Heart left ventricle (tissue), 16 donors: ENCODE results near the gene DHCR7. TPM values are rescaled to one million over a fixed set of nuclear protein-coding genes. Genes with fewer than 3 reads are reported as not detected.

Source experiments
- ATAC-seq, 4 donors: fragments of 200-7000 bp; cut with Tn5 transposase; one replicate each; pipeline ENCODE4 v1.9.1; 2020 to 2022; ENCODE audit warnings: moderate library complexity in 4 of 4, mild to moderate bottlenecking in 3 of 4, moderate number of reproducible peaks in 1 of 4
- DNase-seq, 5 donors: peaks; one replicate each; pipeline ENCODE4 v3.0.0-alpha.2; 2020
- H3K27ac ChIP-seq, 12 donors: fragments of 200-600 bp; sonication (generic) in 4 of 12; one replicate each; pipeline versions ENCODE4 v1.5.0 to v1.8.0; 2016 to 2022; ENCODE audit warnings: mild to moderate bottlenecking in 2 of 12
- H3K27me3 ChIP-seq, 9 donors: fragments of 200-600 bp; sonication (generic) in 2 of 9; one replicate each; pipeline versions ENCODE4 v1.5.1 to v1.8.0; 2016 to 2022; ENCODE audit warnings: mild to moderate bottlenecking in 3 of 9
- H3K36me3 ChIP-seq, 9 donors: fragments of 200-600 bp; sonication (generic) in 2 of 9; one replicate each; pipeline versions ENCODE4 v1.5.0 to v1.8.0; 2018 to 2022; ENCODE audit warnings: mild to moderate bottlenecking in 2 of 9
- H3K4me1 ChIP-seq, 12 donors: fragments of 200-600 bp; sonication (generic) in 4 of 12; one replicate each; pipeline versions ENCODE4 v1.5.0 to v1.8.0; 2016 to 2022; ENCODE audit warnings: mild to moderate bottlenecking in 3 of 12
- H3K4me3 ChIP-seq, 12 donors: fragments of 200-600 bp; sonication (generic) in 4 of 12; one replicate each; pipeline versions ENCODE4 v1.5.0 to v1.8.0; 2017 to 2022; ENCODE audit warnings: mild to moderate bottlenecking in 9 of 12, moderate library complexity in 4 of 12
- H3K9me3 ChIP-seq, 12 donors: fragments of 200-600 bp; sonication (generic) in 4 of 12; one replicate each; pipeline versions ENCODE4 v1.5.0 to v1.8.0; 2016 to 2022; ENCODE audit warnings: mild to moderate bottlenecking in 1 of 12
- CTCF ChIP-seq, 12 donors: fragments of 200-600 bp; sonication (generic) in 4 of 12; IDR thresholded peaks; one replicate each; pipeline versions ENCODE4 v1.5.0 to v1.8.0; 2018 to 2022; ENCODE audit warnings: antibody characterized with exemption in 12 of 12, mild to moderate bottlenecking in 5 of 12
- POLR2A ChIP-seq, 2 donors: fragments of 450-650 bp; IDR thresholded peaks; one replicate each; pipeline ENCODE4 v1.6.1; 2017; ENCODE audit warnings: antibody characterized with exemption in 2 of 2, mild to moderate bottlenecking in 2 of 2, moderate library complexity in 2 of 2
- WGBS, 4 donors: extraction: QIAGEN DNeasy Blood & Tissue Kit in 2 of 4; methylation state at CpG; one replicate each; pipeline versions ENCODE4 v1.1.5 to v1.1.7; 2013 to 2018; 5-methylcytosine and 5-hydroxymethylcytosine counted together
- intact Hi-C, 10 donors: fragments of 100-400 bp; cut with DNase I; formaldehyde crosslinking; loops; one replicate each; pipeline versions ENCODE4 v1.11.1 to v1.14.2; 2022
- microRNA-seq, 4 donors: library from miRNA; unstranded; fragments of <30 nt; microRNA quantifications; one replicate each; pipeline versions ENCODE4 to v1.2.0, GENCODE V29; 2017 to 2020
- polyA plus RNA-seq, 2 donors: library from polyadenylated mRNA; stranded (reverse); fragments of 200-250 nt; gene quantifications; one replicate each; pipeline ENCODE4 v1.2.3, GENCODE V29; 2013
- total RNA-seq, 9 donors: library from RNA; depleted of rRNA in 2 of 9; stranded (reverse); fragments of >200 nt in 2 of 9; fragmentation: NEBNext Ultra II Directional in 3 of 9; extraction: Animal tissue kit (Norgen Biotek cat#: 25700) in 3 of 9; gene quantifications; one replicate each; pipeline versions ENCODE4 v1.1.0 to v1.2.4, GENCODE V29; 2016 to 2023
- donor health status: ischemic (EF 13 %, LVEDD 7.1; RV severe dilation, severe dysfunction).
- donor health status: healthy with polysubstance abuse.
- donor health status: DM: no; HTN: yes; CAD: no.
- donor health status: DM: no; HTN: no; CAD: no.
- donor health status: ischemic (EF 25% LVEDD 6.9; RV normal size, moderate dysfunction).
- donor health status: ischemic (EF 25% LVEDD 5.7; RV mildly dilated, moderate dysfunction).
- donor health status: healthy.
- donor health status: DM: yes; HTN: yes; CAD: no.
- donor health status: ischemic (EF 35%, LVEDD 5.7; RV mildly dilated, moderate dysfunction).
- donor health status: nonischemic (EF 11% LVEDD 7.7; RV severe dilation, severe dysfunction).
- donor health status: DM: yes; HTN: yes; CAD: no.
- donor health status: PGD.
- donor health status: ischemic (EF 29% LVEDD 5.4; RV normal size, mild dysfunction).
- donor health status: nonischemic (EF 23%, LVEDD 6.1; RV moderate dilation, normal function).

DHCR7 gene
- total and polyA plus RNA-seq, 11 donors = 12.6 to 44.5 (median 25.8) TPM

- 60 to 83% (median 76%) methylated on average over 1 to 3 of the region's 3 CpGs for WGBS, 4 donors
- H3K27me3 ChIP-seq = peaks cover 0 to 36% (median 2%) of the 10 kb centered on the region in 9 donors
Observed at GRCh38 chr11:71387200-71387599, 61.0 kb downstream of the DHCR7 start.

GRCh38 chr11:71386202-71386601 lies 62.0 kb downstream of the DHCR7 start:
- DNase-seq = no peak
- Histone ChIP-seq H3K36me3 (no peaks in the 10 kb centered on the region), H3K27ac (no peak overlapping the region), H3K4me3 (no peak overlapping the region), H3K9me3 (no peaks in the 10 kb centered on the region), H3K4me1 (no peaks in the 10 kb centered on the region), H3K27me3 (peaks cover 0 to 32% (median 2%) of the 10 kb centered on the region in 9 donors)
- intact Hi-C loops = no loop called here
- TF ChIP-seq CTCF (IDR thresholded peaks at IDR 0.05) (no peak), POLR2A (IDR thresholded peaks at IDR 0.05) (no peak)
- 43 to 55% (median 47%) methylated on average over 4 of the region's 4 CpGs for WGBS, 4 donors
- no peak for ATAC-seq

More at GRCh38 chr11:71387200-71387599, 61.0 kb downstream of the DHCR7 start:
- no peak for TF ChIP-seq POLR2A (IDR thresholded peaks at IDR 0.05)
- TF ChIP-seq CTCF (IDR thresholded peaks at IDR 0.05) = no peak
- intact Hi-C loops = no loop called here
- ATAC-seq (no peak), DNase-seq (no peak)
- Histone ChIP-seq H3K27ac (no peak overlapping the region), H3K4me1 (no peaks in the 10 kb centered on the region), H3K36me3 (no peaks in the 10 kb centered on the region), H3K9me3 (no peaks in the 10 kb centered on the region), H3K4me3 (no peak overlapping the region)

- intact Hi-C loops = no loop called here
- TF ChIP-seq CTCF (IDR thresholded peaks at IDR 0.05) (no peak), POLR2A (IDR thresholded peaks at IDR 0.05) (no peak)
- ATAC-seq (no peak), DNase-seq (no peak)
- H3K4me3 ChIP-seq = no peak overlapping the region
- no peaks in the 10 kb centered on the region for H3K36me3 ChIP-seq
- peaks cover 0 to 23% (median 2%) of the 10 kb centered on the region in 9 donors for H3K27me3 ChIP-seq
- H3K4me1 ChIP-seq = no peaks in the 10 kb centered on the region
- 81 to 85% (median 83%) methylated on average over 6 of the region's 6 CpGs for WGBS, 4 donors
- no peaks in the 10 kb centered on the region for H3K9me3 ChIP-seq
- no peak overlapping the region for H3K27ac ChIP-seq
Observed at GRCh38 chr11:71385091-71385490, 63.1 kb downstream of the DHCR7 start.

- H3K4me3 ChIP-seq = no peak overlapping the region
- ATAC-seq (no peak), DNase-seq (no peak)
- intact Hi-C loops = no loop called here
- no peak overlapping the region for H3K27ac ChIP-seq
- WGBS, 4 donors = 62 to 76% (median 66%) methylated on average over 8 of the region's 8 CpGs
- H3K9me3 ChIP-seq = no peaks in the 10 kb centered on the region
- H3K27me3 ChIP-seq = peaks cover 0 to 19% (median 2%) of the 10 kb centered on the region in 9 donors
- no peak for TF ChIP-seq CTCF (IDR thresholded peaks at IDR 0.05)
- no peak for TF ChIP-seq POLR2A (IDR thresholded peaks at IDR 0.05)
- H3K4me1 ChIP-seq = no peaks in the 10 kb centered on the region
- no peaks in the 10 kb centered on the region for H3K36me3 ChIP-seq
Observed at GRCh38 chr11:71384561-71384960, 63.6 kb downstream of the DHCR7 start.

Small RNA genes within 50 kb of the gene (microRNA-seq; reads per million reads assigned to microRNA genes)
- gene MIR6754 = 0 to 0.32 (median 0) reads per million in 4 donors

Other genes with a start within 250 kb of the DHCR7 start
- gene SHANK2, start 195.8 kb downstream of the DHCR7 start, total RNA-seq = 1 to 10 TPM in 1 of 9 donors, under 1 TPM in 3, not detected in 5; 0.29 to 1.5 (median 0.41) TPM
- gene SHANK2, start 195.8 kb downstream of the DHCR7 start, polyA plus RNA-seq = under 1 TPM; under 0.01 to 0.04 TPM
- 10 to 100 TPM; 11.4 to 41.9 (median 18.0) TPM for gene NADSYN1, start 4.8 kb upstream of the DHCR7 start, total RNA-seq
- gene NADSYN1, start 4.8 kb upstream of the DHCR7 start, polyA plus RNA-seq = 10 to 100 TPM; 19.4 to 23.4 TPM
- gene KRTAP5-7, start 78.9 kb upstream of the DHCR7 start, total RNA-seq = not detected
- gene KRTAP5-7, start 78.9 kb upstream of the DHCR7 start, polyA plus RNA-seq = not detected
- gene KRTAP5-8, start 89.6 kb upstream of the DHCR7 start, total RNA-seq = not detected
- under 1 TPM in 1 of 2 donors, not detected in 1; 0.19 TPM for gene KRTAP5-8, start 89.6 kb upstream of the DHCR7 start, polyA plus RNA-seq
- not detected for gene KRTAP5-9, start 100.0 kb upstream of the DHCR7 start, total RNA-seq
- gene KRTAP5-9, start 100.0 kb upstream of the DHCR7 start, polyA plus RNA-seq = not detected
- gene KRTAP5-10, start 117.2 kb upstream of the DHCR7 start, total RNA-seq = not detected
- not detected for gene KRTAP5-10, start 117.2 kb upstream of the DHCR7 start, polyA plus RNA-seq
- gene KRTAP5-11, start 134.5 kb upstream of the DHCR7 start, total RNA-seq = not detected
- gene KRTAP5-11, start 134.5 kb upstream of the DHCR7 start, polyA plus RNA-seq = not detected